ENCODE results near the gene LIPH. TPM values are rescaled to one million over a fixed set of nuclear protein-coding genes. Genes with fewer than 3 reads are reported as not detected.

The LIPH gene
- total RNA-seq, 1 donor from 2014 or later: not detected

DNA sequence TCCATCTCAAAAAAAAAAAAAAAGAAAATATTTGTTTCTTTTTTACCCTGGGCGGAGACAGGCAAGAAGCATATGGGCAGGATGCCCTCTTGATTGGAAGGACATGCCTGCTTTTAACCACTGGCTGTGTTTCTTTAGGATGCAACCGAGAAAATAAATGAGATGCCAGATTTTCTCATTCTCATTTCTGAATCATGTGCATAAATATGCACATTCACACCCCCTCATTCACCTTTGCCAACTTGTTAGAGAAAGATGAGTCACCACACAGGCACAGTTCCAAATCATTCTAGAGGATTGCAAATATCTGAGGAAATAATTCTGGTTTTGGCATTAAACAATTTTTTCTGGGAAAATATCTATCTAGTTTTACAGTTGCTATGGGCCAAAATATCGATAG, 3.3 kb downstream of the LIPH start:
- peak in 1 of 2 donors; percentile 51 for DNase-seq (ENCODE audit: low spot score in 2 of 2)
- no peak for FAIRE-seq

DNA sequence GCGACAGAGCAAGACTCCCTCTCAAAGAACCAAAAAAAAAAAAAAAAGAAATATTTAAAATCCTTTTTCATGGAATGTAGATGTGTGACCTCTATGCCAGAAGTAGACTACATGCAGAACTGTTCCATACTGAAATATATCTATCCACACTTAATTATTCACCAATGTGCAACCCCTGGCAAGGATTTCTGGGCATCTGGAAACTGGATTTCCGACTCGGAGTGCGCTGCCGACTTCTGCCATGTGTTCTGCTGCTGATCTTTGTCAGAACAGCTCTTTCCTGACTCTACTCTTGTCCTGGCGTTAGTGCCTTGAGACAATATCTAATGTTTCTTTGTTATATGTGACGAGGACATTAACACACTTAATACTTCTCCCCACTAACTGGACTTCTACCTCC, 11.7 kb downstream of the LIPH start:
- DNase-seq (ENCODE audit: low spot score in 2 of 2) (no peak), FAIRE-seq (no peak)

DNA sequence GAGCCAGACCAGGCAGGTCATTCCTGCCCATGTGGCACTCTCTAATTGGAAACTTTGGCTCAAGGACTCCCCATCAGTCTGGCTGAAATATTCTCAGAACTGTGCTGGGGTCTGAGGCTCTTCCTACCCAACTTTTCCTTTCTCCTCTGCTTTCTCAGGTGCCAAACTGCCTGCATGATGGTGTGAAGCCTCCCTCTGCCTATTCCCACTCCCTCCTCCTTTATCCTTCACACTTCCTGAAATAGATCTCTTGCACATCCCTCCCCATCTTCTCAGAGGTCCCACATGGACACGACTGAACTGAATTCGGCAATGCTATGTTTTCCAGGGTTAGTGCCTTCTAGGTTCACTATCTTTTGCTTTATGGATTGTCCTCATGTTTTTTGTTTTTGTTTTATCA, 12.5 kb downstream of the LIPH start:
- DNase-seq (ENCODE audit: low spot score in 2 of 2): no peak
- no peak for FAIRE-seq

DNA sequence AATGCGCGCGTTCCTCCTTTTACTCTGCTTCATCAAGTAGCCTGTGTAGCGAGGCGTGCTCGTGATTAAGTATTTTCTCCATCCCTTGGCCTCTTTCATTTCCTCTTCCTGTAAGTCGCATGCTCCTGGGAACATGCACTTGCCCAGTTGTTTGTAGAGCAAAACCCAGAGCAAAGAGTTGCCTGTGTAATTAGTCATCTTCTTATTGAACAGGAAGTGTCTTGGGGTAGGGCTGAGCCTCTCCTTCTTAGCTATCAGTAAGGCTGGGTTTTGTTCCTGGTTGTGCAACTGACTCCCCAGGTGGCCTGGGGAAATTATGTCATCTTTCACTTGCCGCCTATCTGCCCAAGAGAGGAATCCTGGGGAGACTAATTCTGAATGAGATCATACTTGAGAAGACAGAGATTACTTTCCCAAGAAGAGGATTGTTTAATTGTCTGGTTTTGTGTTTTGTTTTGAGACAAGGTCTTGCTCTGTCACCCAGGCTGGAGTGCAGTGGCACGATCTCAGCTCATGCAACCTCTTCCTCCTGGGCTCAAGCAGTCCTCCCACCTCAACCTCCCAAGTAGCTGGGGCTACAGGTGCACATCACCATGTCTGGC, 14.9 kb downstream of the LIPH start:
- FAIRE-seq: no peak
- DNase-seq (ENCODE audit: low spot score in 2 of 2): no peak

DNA sequence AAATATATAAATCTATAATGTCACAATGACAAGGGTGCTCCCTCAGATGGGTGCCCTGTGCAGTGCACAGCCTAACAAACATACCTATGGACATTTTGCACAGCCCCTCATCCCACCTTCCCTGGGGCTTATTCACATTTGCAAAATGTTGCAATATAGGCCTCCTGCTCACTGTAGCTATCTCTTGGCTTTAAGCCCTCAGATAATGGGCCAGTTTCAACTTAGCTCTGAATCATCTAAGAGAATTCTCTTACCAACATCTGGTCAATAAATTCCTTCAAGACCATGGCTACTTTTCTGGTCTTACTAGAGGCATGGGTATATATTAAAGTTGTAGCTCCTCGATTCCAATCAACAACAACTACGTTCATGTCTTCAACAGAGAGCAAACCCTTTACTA, 17.9 kb downstream of the LIPH start:
- DNase-seq (ENCODE audit: low spot score in 2 of 2): no peak
- no peak for FAIRE-seq

DNA sequence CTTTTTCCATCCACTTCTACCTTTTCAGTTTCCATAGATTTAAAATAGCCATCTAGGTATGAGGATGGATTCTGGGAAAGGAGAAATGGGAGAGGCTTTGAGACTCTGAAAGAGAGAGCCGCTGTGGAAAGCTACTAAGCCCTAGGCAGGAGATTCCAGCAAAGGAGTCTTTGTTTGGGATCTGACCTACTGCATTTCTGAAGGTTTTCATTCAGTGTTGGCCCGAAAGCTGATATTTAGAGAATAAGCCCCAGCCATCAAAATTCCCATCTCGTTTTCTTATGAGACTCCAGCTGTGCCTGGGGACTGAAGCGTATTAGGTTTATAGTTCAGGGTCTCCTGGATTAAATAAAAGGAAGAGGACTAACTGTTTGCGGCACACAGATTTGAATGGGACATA, 19.5 kb downstream of the LIPH start:
- DNase-seq (ENCODE audit: low spot score in 2 of 2): peak in 1 of 2 donors; percentile 25

DNA sequence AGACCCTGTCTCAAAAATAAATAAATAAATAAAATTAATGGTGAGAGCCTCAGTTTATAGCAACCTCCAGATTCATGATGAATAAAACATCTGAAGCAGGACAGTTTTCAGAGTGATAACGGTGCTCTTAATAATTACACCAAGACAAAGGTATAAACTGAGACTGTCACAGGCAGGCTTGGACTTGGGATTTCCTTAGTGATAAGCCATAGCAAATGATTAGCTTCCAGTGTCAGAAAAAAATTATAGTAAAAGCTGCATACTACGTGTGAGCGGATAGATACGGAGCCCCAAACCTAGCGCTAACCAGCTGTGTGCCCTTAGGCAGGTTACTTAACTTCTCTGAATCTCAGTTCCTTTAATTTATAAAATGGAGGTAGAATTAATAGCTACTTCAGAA, 21.5 kb downstream of the LIPH start:
- no peak for DNase-seq (ENCODE audit: low spot score in 2 of 2)
- FAIRE-seq: no peak

More for the DNA sequence above, 19.5 kb downstream of the LIPH start:
- FAIRE-seq: no peak

DNA sequence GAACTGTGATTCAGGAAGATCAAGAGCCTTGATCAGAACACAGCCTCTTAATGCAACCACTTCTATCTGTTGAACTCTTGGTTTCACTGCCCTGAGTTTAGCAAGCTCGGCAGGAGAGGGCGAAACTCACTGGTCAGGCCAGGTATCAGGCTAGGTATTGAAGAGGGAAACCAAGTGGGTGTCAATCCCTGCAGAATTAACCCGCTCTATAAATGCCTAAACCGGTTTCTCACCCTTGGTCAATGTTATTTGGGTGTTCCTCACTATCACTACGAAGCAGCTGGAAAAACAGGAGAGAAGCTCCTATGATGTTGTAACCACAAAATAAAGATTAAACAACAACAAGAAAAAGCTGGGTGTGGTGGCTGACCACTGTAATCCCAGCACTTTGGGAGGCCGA, 23.9 kb downstream of the LIPH start:
- DNase-seq (ENCODE audit: low spot score in 2 of 2): no peak
- FAIRE-seq: no peak

DNA sequence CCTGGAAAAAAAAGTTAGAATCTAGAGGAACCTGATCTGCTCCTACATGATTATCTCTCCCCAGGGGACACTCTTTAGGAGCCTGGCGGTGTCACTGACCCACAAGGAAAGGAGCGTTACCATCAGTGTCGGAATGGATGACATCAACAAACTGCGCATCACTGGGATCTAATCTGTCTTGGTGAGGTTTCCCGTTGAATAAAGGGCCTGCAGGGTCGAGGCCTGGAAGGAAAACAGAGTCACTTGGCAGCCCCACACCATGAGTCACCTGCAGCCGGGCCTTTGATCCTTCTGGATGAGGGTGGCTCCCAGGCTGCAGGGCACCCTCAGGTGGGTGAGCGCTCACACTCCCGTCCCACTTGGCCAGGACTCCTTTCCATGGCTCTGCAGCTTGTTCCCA, 25.0 kb downstream of the LIPH start:
- FAIRE-seq (no peak), DNase-seq (ENCODE audit: low spot score in 2 of 2) (no peak)

DNA sequence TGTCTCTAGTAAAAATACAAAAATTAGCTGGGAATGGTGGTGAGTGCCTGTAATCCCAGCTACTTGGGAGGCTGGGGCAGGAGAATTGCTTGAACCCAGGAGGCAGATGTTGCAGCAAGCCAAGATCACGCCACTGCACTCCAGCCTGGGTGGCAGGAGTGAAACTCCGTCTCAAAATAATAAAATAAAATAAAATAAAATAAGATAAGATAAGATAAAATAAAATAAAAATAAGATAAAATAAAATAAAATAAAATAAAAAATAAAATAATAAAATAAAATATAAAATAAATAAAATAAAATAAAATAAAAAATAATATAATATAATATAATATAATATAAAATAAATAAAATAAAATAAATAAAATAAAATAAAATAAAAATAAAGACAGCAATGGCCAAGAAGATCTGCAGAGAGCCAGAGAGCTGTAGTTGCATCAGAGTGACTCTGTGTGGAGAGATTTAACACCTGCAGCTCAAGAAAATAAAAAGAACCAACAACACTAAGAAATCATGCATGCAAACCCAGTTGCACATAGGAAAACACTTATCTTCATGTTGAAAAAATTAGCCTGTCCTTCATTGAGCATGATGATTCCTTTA, 25.9 kb downstream of the LIPH start:
- peak; percentile 91 for FAIRE-seq
- no peak for DNase-seq (ENCODE audit: low spot score in 2 of 2)

DNA sequence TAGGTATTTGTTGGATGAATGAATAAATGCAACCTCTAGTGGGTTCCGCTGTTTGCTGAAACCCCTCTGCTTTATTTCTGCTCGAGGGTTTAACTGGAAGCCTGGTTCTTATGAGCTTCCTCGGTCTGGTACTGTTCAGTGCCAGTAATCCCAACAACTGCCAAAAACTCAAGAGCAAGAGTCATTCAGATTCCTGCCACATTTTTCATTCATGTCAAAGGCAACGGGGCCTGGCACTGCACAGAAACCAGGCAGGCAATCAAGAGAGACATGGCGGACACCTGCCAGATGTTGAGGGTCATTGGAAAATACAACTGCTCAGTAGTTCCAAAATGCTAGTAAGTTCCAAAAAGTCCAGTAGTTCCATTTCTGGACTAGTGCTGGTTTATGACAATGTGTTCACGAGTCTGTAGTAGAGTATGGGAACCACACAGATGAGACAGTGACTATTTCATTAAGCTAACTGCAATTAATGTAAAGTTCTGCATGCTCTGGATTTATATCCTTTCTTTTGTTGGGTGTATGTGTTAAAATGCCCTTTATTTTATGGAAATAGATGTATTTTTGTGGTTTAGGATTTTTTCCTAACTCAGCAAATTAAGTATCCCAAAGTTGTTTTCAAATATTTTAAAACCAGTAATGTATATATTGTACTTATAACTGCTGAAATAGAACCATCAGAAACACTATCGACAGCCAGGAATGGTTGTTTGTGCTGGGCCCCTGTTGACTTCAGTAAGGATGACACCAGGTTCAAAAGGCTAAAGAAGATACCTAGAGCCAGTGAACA, 30.8 kb downstream of the LIPH start:
- no peak for FAIRE-seq
- DNase-seq (ENCODE audit: low spot score in 2 of 2): no peak

DNA sequence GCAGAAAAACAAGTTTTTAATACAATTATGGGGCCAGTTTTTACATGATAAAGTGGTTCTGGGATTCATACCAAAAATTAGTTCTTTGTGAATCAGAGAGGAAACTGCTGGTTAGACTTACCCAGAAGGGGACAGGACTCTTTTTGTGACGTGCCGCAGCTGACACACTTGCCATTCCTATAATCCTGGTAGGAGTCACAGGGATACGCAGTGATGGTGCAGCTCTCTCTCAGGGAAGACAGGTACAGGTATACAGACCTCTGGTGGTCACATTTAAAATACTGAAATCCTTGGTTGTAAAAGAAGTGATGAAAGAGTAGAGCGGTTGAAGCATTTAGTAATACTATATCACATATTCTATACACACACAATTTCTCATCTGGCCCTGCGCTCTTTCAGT, 33.4 kb downstream of the LIPH start:
- FAIRE-seq: no peak
- DNase-seq (ENCODE audit: low spot score in 2 of 2): no peak

DNA sequence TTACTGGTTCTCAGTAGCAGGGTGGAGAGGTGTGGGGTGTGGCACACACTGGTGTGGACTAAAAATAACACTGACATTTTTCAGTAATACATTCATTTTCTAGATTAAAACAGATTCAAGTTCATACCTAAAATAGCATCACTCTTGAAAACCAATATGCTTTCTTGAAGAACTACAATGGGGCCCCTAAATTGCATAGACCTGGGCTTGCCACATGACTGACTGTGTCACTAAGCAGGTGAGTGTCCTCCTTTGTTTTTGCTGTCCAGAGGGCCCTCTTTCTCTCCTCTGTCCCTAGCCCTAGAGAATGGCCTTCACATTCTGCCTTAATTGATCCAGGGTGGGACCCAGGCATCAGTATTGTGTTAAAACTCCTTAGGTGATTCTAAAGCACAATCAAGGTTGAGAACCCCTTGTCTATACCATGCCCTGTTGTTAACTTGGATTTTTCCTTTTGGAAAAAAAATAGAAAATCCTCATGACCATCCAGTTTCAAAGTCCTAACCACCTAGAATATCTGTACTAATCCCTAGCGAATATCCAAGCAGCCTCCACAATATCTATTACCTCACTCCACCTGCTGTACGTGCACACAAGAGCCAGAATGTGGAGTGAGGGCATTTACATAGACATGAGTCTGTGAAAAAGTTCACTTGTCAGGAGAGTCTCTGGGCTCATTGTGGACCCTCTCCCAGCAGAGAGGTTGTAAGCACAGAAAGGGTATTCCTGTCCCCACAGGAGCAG, 34.8 kb downstream of the LIPH start:
- FAIRE-seq: no peak
- DNase-seq (ENCODE audit: low spot score in 2 of 2): no peak

DNA sequence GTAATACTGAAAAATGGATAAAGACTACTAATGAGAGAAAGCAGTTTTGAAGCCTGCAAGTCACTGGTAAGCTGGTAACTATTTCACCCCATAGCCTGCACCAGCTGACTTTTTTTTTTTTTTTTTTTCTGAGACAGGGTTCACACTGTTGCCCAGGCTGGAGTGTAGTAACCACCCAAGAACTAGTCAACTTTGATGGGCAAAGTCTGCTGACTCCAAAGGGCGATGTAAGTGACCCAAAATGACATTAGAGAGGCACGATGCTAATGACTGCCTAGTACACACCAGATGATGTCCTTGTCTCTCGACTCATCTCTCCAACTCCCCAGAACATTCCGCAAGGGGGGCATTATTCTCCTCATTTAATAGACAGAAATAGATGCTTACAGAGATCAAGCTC, 40.7 kb downstream of the LIPH start:
- DNase-seq (ENCODE audit: low spot score in 2 of 2): no peak
- FAIRE-seq: no peak

DNA sequence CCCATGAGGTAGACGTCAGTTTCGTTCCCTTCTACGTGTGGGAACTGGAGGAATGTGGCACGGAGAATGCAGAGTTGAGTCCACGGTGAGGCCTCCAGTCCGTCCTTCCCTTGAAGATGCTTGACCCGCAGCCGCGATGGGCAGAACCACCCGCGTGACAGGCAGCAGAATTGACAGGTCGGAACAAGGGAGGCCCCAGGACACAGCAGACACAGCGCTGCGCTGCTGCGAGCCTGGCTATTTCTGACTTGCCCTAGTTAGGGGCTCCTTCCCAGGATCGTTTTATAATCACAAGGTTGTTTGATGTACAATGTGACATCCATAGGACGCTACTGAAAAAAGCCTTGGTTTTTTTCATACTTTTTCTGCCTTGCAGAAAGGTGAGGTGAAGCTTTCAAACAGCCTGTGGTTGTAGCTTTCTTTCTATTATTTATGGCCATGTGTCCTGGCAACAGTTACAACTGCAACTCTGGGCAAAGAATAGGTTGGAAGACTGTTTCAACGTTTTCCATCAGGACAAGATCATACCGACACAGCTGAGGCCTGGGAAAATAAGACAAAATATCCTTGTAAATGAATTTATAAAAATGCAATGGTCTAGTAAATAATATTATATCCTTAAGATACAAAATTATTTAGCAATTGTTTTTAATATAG, 43.9 kb downstream of the LIPH start:
- no peak for FAIRE-seq
- DNase-seq (ENCODE audit: low spot score in 2 of 2): no peak

DNA sequence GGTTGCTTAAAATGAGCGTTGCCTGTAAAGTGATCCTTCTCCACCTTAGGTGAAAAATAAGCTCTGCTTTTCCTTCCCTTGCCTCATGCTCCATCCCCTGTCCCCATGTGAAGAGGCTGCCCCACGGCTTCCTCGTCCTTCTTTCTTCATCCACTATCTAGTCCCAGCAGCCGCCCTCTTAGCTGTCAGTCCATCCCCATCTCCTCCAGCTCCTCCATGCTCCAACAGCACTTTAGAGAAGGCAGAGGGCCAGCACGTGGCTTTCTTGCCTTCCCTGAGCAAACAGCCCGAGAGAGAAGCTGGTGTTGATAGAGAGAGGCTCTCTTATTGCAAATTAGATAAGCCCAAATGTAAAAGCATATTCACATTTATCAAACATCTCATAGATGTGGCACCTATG, 44.5 kb downstream of the LIPH start:
- FAIRE-seq (no peak), DNase-seq (ENCODE audit: low spot score in 2 of 2) (no peak)

DNA sequence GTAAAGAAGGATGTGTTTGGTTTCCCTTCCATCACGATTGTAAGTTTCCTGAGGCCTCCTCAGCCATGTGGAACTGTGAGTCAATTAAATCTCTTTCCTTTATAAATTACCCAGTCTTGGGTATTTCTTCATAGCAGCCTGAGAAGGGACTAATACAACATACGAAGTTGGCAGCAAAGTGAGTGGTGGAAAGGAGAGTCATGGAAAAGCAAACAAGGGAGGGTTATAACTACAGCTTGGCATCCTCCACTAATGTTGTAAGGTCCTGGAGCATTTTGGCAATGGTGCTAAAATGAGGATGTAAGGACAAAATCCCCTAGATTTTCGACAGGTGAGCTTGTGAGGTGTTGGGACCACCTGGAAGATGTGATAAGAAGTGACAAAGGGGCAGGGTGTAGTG, 47.8 kb downstream of the LIPH start:
- no peak for DNase-seq (ENCODE audit: low spot score in 2 of 2)
- FAIRE-seq: no peak

DNA sequence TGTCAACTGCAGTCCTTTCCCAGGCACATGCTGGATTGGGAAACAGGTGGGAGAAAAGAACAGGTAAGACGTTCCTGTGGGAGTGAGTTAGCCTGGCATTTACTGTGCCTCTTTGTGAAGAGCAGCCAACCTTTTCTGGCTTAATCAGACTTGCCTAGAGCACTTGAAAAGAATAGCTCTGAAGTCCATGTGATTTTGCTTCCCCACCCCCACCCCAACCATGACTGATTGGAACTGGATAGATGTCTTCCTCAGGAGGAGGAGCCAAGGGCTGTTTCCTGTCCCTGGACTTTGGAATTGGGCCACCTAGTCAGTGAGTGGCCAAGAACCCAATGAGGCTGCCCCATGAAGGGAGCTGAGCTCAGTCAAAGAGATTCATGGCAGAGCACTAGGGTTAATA, 48.9 kb downstream of the LIPH start:
- DNase-seq (ENCODE audit: low spot score in 2 of 2) (no peak), FAIRE-seq (no peak)

DNA sequence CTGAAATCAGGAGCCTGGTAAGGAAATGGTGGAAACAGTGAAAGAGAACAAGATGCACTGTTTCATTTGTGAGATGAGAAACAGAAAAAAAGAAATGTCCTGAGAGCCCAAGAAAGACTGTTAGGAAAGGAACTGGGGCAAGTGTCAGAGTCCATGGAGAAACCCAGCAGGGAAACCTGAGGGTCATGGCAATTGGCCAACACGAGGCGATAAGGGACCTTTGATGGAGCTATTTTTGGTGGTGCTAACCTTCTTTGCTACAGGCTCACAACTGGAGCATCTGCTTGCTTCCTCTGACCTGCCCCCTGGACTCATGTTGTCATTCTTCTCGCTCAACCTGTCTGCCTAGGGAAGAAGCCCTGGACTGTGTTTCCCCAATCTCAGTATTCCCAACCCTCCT, 49.4 kb downstream of the LIPH start:
- DNase-seq (ENCODE audit: low spot score in 2 of 2) (no peak), FAIRE-seq (no peak)

DNA sequence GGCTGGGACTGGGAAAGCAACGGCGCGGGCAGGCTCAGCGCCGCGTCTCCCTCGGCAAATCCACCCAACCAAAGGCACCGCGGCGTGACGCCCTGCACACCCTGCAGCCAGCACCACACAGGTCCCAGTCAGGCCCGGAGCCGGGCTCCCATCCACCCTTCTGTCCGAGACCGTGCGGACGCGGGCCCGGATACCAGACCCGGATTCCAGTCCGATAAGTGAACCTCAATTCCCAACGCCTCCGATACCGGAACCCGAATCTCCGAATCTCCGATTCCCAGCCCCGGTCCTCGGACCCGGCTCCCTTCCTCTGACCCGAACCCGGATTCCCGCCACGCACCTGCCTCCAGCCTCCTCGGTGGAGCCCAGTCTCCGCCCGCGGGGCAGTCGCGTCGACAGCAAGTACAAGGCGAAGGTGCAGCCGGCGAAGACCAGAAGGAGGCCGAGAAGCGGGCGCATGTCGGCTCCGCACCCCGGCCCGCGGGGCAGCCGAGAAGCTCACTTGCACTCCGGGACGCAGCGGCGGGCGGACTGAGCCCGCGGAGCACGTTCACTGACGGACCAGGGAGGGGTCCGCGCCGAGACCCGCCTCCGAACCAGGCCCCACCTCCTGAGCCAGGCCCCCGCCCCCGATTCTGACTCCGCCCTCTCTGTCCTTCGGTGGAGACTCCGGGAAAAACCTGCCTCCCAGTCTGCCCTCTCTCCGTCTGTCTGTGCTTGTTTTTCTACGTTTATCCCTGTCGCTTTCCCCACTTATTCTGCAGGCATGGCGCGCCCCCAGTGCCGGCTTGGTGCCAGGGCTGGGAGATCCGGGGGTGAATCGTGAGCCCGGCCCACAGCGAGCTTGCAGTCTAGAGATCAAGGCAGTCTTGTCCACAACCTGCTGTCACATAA, 53.6 kb downstream of the LIPH start, which contains the start of gene TMEM41A:
Gene TMEM41A, minus strand, starts transcription at position 533 of the 894 bp plus-strand sequence. Its CDS starts 74 bp downstream, at position 459.
- DNase-seq (ENCODE audit: low spot score in 2 of 2) (peak; percentile 86 to 98), FAIRE-seq (no peak)
